BLaER1 (cell line): ENCODE data around the gene DLX6.
"Not testable (repeated sequence)": the region's sequence is repeated elsewhere in the genome, so short reads cannot be mapped to it uniquely, and the experiment has no call there.

Experiments used
- H3K27ac ChIP-seq: shearing (Covaris generic); formaldehyde crosslinking; 2 replicates; pipeline ENCODE4 v1.8.1; 2022
- H3K27me3 ChIP-seq: shearing (Covaris generic); formaldehyde crosslinking; 2 replicates; pipeline ENCODE4 v1.8.1; 2022
- H3K36me3 ChIP-seq: shearing (Covaris generic); formaldehyde crosslinking; 2 replicates; pipeline ENCODE4 v1.8.1; 2022
- H3K4me1 ChIP-seq: shearing (Covaris generic); formaldehyde crosslinking; 2 replicates; pipeline ENCODE4 v1.8.1; 2022
- H3K4me2 ChIP-seq: shearing (Covaris generic); formaldehyde crosslinking; 2 replicates; pipeline ENCODE4 v1.8.1; 2022
- H3K4me3 ChIP-seq: shearing (Covaris generic); formaldehyde crosslinking; 2 replicates; pipeline ENCODE4 v1.8.1; 2022
- H3K9ac ChIP-seq: shearing (Covaris generic); formaldehyde crosslinking; 2 replicates; pipeline ENCODE4 v1.8.1; 2022
- H3K9me3 ChIP-seq: shearing (Covaris generic); formaldehyde crosslinking; 2 replicates; pipeline ENCODE4 v1.8.1; 2022
- H4K20me1 ChIP-seq: shearing (Covaris generic); formaldehyde crosslinking; 2 replicates; pipeline ENCODE4 v1.8.1; 2022
- Cebpa-rat ChIP-seq: shearing (Covaris generic); IDR thresholded peaks from 2 replicates; pipeline ENCODE4 v1.8.1; 2022

The DLX6 gene

GRCh38 chr7:97024209-97025129 is 19.1 kb downstream of the DLX6 start, which contains the start of gene DLX5:
DLX5 (minus strand) TSS chr7:97024831; CDS start chr7:97024623, 208 bp downstream.
- Histone ChIP-seq H3K27me3 (peaks cover 85% of the 10 kb centered on the region), H3K4me3 (peak within 1 kb of the TSS; percentile 28; the same call in 1 of the 2 replicates), H3K36me3 (no peaks in the 10 kb centered on the region), H3K4me2 (no peak within 1 kb of the TSS), H4K20me1 (peaks cover 28% of the 10 kb centered on the region; the same call in 1 of the 2 replicates), H3K9me3 (peaks cover 54% of the 10 kb centered on the region), H3K27ac (no peak within 1 kb of the TSS), H3K9ac (no peak within 1 kb of the TSS), H3K4me1 (0 out of 2 replicates have a peak, but pooled peaks cover 4% of the 10 kb centered on the region)
- no peak for TF ChIP-seq Cebpa-rat

DNA sequence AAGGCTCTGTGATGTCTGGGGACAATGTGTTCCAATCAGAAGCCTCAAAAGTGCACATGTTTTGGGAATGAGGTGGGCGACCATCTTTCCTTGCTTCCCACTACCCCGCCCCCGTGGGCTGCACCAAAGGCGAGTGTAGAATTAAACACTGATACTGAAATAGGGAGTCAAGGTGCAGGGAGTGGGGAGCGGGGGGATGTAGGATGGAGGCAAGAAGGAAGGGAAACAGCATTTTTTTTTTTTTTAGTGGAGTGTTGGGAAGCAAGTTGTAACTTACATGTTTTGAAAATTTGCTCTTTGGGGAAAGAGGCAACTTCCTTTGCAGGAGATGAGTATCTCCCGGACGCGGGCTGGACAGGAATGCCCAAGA is 19.8 kb downstream of the DLX6 start:
- Histone ChIP-seq H3K9me3 (peaks cover 54% of the 10 kb centered on the region), H3K27me3 (peaks cover 78% of the 10 kb centered on the region), H3K9ac (no peak overlapping the region), H4K20me1 (peaks cover 28% of the 10 kb centered on the region; the same call in 1 of the 2 replicates), H3K36me3 (no peaks in the 10 kb centered on the region), H3K4me1 (0 out of 2 replicates have a peak, but pooled peaks cover 4% of the 10 kb centered on the region), H3K4me2 (no peak overlapping the region), H3K27ac (no peak overlapping the region), H3K4me3 (no peak overlapping the region)
- TF ChIP-seq Cebpa-rat, result no peak

- H3K4me3 ChIP-seq, result no peak overlapping the region
- H4K20me1 ChIP-seq, result peaks cover 28% of the 10 kb centered on the region; the same call in 1 of the 2 replicates
These were observed 20.8 kb downstream of the DLX6 start for GRCh38 chr7:97025983-97026714.

DNA sequence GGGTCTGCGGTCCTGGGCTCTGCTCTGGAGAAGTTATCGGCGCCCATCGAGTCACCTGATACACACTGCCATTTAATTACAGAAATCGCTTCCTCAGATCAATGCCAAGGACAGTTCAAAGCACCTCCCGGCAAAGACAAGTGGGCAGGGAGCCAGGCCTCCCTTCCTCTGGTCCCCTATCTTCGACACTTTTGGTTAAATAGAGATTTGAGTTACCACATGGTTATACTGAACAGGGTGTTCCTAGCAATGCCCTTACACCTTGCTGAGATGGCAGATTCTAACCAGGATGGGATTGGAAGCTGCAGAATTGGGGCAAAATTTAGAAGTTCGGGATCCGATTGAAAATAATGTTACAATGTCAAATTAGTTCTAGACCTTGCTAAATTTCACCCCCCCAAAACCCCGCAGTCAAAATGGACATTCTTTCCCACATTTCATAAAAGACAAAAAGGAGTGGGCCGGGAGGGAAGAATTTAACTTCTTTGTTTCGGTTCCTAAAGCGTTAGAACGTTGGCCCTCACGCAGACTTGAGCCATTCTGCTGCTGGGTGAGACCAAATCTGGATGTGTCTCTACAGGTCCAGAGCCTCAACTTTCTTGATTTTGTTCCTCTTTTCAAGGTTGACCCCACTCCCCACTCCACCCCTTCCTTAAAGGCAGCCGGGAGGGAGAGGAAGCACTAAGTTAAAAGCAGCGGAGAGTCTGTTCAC is 21.5 kb downstream of the DLX6 start:
- Histone ChIP-seq H3K4me3 (no peak overlapping the region), H3K4me2 (peak overlapping the region; percentile 56; the same call in 1 of the 2 replicates), H3K27me3 (peaks cover 61% of the 10 kb centered on the region), H3K36me3 (no peaks in the 10 kb centered on the region), H3K9ac (no peak overlapping the region), H3K4me1 (0 out of 2 replicates have a peak, but pooled peaks cover 4% of the 10 kb centered on the region), H3K27ac (no peak overlapping the region), H4K20me1 (peaks cover 28% of the 10 kb centered on the region; the same call in 1 of the 2 replicates), H3K9me3 (peaks cover 40% of the 10 kb centered on the region)
- no peak for TF ChIP-seq Cebpa-rat

More at GRCh38 chr7:97025983-97026714, 20.8 kb downstream of the DLX6 start:
- no peaks in the 10 kb centered on the region for H3K36me3 ChIP-seq
- H3K9ac ChIP-seq, result no peak overlapping the region
- peaks cover 48% of the 10 kb centered on the region for H3K9me3 ChIP-seq
- H3K27ac ChIP-seq, result no peak overlapping the region
- no peak for TF ChIP-seq Cebpa-rat
- no peak overlapping the region for H3K4me2 ChIP-seq
- H3K27me3 ChIP-seq, result peaks cover 68% of the 10 kb centered on the region
- H3K4me1 ChIP-seq, result 0 out of 2 replicates have a peak, but pooled peaks cover 4% of the 10 kb centered on the region

GRCh38 chr7:97027427-97028234 is 22.3 kb downstream of the DLX6 start:
- Histone ChIP-seq H3K4me2 (peak overlapping the region; percentile 56), H3K36me3 (no peaks in the 10 kb centered on the region), H3K4me3 (no peak overlapping the region), H4K20me1 (peaks cover 28% of the 10 kb centered on the region; the same call in 1 of the 2 replicates), H3K27ac (no peak overlapping the region), H3K4me1 (0 out of 2 replicates have a peak, but pooled peaks cover 4% of the 10 kb centered on the region), H3K9ac (no peak overlapping the region), H3K27me3 (peaks cover 53% of the 10 kb centered on the region), H3K9me3 (peaks cover 33% of the 10 kb centered on the region)
- TF ChIP-seq Cebpa-rat, result no peak

- not testable (repeated sequence) for H3K27ac ChIP-seq, H3K4me2 ChIP-seq, H3K27me3 ChIP-seq, H3K9ac ChIP-seq, H3K36me3 ChIP-seq, H3K9me3 ChIP-seq, H3K4me3 ChIP-seq, H3K4me1 ChIP-seq, H4K20me1 ChIP-seq
These were observed 29.0 kb downstream of the DLX6 start for GRCh38 chr7:97034213-97034852.

GRCh38 chr7:97039374-97040065 is 34.2 kb downstream of the DLX6 start:
- Histone ChIP-seq H3K9me3 (0 out of 2 replicates have a peak, but pooled peaks cover under 1% of the 10 kb centered on the region), H3K4me3 (no peak overlapping the region), H3K4me2 (no peak overlapping the region), H4K20me1 (no peaks in the 10 kb centered on the region), H3K36me3 (no peaks in the 10 kb centered on the region), H3K27me3 (no peaks in the 10 kb centered on the region), H3K4me1 (no peaks in the 10 kb centered on the region), H3K9ac (no peak overlapping the region), H3K27ac (no peak overlapping the region)
- TF ChIP-seq Cebpa-rat, result no peak

- H4K20me1 ChIP-seq, result no peaks in the 10 kb centered on the region
- H3K36me3 ChIP-seq, result no peaks in the 10 kb centered on the region
- H3K4me1 ChIP-seq, result no peaks in the 10 kb centered on the region
- no peaks in the 10 kb centered on the region for H3K27me3 ChIP-seq
- H3K4me3 ChIP-seq, result no peak overlapping the region
- H3K27ac ChIP-seq, result no peak overlapping the region
- no peak overlapping the region for H3K4me2 ChIP-seq
- no peak overlapping the region for H3K9ac ChIP-seq
- no peak for TF ChIP-seq Cebpa-rat
- H3K9me3 ChIP-seq, result no peaks in the 10 kb centered on the region
These were observed 37.9 kb downstream of the DLX6 start for GRCh38 chr7:97043281-97043680.
